C4-2B (cell line): Measurements from ENCODE around the gene CHKB.
A peak's percentile ranks its signal among the peaks of the same experiment; 100 is the strongest.

Source experiments
- CTCF ChIP-seq: fragments of 450-650 bp; conservative IDR thresholded peaks from 2 replicates; pipeline ENCODE4 v1.5.1; 2017; ENCODE audit warnings: mild to moderate bottlenecking
- ZFX ChIP-seq: fragments of 450-650 bp; IDR thresholded peaks from 2 replicates; pipeline ENCODE4 v1.6.1; 2017

DNA sequence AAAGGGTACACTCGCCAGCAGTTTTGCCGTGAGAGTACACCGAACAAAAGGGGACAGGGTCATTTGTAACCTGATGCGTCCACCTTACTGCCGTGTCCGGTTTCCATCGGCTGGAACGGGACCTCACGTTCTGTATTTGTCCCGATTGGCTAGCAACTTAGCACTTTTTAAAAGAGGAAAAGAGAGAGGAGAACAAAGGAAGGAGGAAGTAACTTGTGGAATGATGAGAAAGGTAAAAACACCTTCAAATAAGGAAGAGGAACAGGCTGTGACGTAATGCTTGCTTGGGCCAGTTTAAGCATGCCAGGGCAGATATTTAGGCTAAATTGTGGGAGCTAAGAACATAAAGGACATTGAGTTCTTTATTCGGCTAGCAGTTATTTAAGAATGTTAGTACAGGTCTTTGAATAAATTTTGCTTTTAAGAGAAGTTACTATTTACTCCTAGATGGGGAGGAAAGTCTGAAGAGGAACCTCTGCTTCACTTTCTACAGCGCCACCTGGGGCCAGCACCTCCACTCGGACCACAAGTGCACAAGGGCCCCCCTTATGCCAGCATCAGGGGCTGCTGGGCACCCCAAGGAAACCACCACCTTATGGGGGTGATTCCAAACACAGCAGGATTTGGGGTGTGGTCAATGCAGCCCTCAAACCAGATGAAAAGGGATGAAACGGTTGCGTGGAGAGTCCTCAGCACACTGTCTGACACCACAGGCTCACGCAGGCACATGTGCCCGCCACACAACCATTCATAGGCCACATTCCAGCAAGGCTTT is 39.5 kb upstream of the CHKB start:
- TF ChIP-seq CTCF (peak; percentile 63), ZFX (no peak)
